HL-60/S4 treated with retinoic acid at 250 ng/mL for 4 days and 3 days (cell line): ENCODE measurements around the gene CASZ1.

Experiments
- in situ Hi-C: fragments of 300-500 bp; cut with MboI; formaldehyde crosslinking; loops from 2 replicates; pipeline ENCODE4 v1.7.0; 2022; ENCODE audit warnings: low sequenced_read_pairs

CASZ1 gene

GRCh38 chr1:10823000-10823401 lies 26.6 kb upstream of the CASZ1 start:
- in situ Hi-C loops: no loop called here

GRCh38 chr1:10821388-10821787 lies 24.9 kb upstream of the CASZ1 start:
- in situ Hi-C loops: no loop called here

GRCh38 chr1:10820422-10820821 lies 24.0 kb upstream of the CASZ1 start:
- in situ Hi-C loops: no loop called here

DNA sequence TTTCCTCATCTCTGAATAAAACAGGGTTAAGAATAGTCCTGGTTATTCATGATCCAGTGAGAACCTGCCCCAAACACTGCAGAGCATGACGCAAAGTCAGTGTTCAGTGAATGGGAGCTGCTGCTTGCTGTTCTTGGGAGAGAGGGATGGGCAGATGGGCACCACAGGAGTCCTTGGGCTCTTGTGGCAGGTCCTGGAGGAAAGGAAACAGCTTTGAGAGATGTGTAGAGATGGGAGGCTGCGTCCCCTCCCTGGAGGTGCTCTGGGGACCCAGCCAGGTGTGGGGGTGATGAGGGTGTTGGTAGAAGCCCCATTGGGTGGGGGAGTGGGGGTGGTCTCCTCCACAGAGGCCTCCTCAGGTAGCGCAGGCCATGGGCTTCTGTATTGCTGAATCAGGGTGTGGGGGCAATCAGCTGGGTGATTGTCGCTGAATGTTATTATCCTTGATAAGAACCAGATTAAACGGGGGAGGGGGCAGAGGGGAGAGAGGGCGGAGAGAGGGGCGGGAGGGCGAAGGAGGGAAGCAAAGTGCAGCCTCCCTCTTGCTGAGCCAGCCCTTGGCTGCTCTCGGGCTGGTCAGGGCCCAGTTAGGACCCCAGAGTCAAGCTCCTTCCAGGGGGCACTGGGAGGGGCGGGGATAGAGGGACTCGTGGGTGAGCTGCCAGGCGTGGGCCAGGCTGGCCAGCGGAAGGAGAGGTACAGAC lies 22.9 kb upstream of the CASZ1 start:
- in situ Hi-C loops: no loop called here

- in situ Hi-C loops: no loop called here
Observed at GRCh38 chr1:10818262-10819197, 22.1 kb upstream of the CASZ1 start.

GRCh38 chr1:10816743-10817369 lies 20.4 kb upstream of the CASZ1 start:
- in situ Hi-C loops: no loop called here

DNA sequence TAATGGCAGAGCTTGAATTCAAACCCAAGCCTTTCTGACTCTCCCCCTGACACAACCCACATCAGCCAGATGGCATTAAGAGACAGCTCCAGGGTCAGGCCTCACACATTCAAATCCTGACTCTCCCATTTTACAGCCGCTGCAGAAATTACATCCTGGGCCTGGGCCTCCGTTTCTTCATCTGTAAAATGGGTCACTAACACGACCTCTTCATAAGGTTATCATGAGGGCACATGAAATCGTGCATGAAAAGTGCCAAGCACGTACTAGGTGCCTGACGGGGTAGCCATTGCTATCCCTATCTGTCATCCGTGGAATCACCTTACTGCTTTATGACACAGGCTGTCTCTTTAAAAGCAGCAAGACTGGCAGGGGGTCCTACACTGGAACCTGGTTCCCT lies 19.8 kb upstream of the CASZ1 start:
- in situ Hi-C loops: no loop called here

- in situ Hi-C loops: no loop called here
Observed at GRCh38 chr1:10815858-10816195, 19.4 kb upstream of the CASZ1 start.

- in situ Hi-C loops: no loop called here
Observed at GRCh38 chr1:10814976-10815857, 18.8 kb upstream of the CASZ1 start.

DNA sequence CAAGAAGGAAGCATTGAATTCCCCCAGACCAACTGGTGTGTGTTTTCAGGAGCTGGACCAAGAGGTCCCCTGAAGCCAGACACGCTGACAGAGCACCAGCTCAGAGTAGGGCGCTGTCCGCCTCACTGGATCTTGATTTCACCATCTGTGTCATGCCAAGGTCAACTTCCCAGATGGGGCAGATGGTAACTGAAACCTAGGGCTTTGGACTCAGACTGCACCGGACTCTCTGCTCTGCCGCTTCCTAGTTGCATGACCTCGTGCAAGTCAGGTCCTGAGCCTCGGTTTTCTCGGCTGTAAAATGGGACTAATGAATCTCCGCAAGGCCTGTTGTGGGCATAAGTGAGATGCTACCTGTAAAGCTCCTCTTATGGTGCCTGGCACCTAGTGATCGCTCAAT lies 17.9 kb upstream of the CASZ1 start:
- in situ Hi-C loops: no loop called here

DNA sequence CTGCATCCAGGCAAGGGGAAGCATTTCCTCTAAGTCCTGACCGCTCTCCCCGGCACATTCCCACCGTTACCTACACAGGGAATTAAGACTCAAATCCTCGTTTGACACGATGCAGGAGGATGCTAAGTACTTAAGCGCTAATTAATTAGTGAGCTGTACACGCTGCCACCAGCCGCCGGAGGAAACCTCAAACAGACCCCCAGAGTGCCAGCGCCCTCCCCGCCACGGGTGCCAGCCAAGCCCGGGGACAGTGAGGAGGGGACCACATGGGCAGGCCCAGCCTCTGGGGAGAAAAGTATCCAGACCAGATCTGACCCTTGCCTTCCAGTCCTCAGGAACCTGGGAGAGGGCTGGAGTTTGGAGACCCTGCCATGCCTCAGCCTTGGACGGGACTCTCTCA lies 17.4 kb upstream of the CASZ1 start:
- in situ Hi-C loops: no loop called here

DNA sequence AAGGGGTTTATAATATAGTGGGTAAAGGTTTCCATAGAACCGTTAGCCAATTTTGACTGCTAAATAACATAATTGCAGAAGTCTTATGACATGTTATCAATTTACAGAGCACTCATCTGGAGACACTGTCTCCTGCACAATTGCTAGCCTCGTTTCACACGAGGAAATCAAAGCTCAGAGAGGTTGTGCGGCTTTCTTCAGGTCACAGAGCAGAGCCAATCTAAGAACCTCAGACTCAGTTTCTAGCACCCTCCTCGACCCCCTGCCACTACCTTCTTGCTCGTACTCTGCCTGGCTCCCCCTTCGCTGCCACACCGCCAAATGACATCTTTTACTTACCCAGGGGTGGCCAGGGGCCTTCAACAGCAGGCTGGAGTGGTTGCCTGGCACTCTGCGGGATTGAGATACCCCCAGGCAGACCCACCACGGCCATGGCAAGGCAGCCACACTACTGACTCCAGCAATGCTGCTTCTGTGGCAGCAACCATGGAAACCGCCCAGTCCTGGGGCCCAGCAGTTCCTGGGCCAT lies 16.0 kb upstream of the CASZ1 start:
- in situ Hi-C loops: no loop called here

DNA sequence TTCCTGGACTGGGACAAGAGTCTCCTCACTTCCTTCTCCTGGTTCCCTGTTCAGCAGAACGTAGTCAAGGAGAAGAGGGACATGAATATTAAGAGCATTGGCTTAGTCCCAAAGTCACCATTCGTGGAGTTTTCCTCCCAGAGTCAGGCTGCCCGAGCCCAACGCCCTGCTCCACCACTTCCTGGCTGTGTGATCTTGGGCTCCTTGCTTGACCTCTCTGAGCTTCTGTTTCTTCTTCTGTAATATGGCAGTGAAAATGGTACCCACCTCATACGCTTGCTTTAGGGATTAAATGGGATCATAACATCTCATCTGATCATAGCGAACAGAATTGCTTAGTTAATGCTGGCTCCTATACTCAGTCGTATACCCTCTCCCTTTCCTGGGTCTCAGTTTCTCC lies 12.0 kb upstream of the CASZ1 start:
- in situ Hi-C loops: no loop called here

DNA sequence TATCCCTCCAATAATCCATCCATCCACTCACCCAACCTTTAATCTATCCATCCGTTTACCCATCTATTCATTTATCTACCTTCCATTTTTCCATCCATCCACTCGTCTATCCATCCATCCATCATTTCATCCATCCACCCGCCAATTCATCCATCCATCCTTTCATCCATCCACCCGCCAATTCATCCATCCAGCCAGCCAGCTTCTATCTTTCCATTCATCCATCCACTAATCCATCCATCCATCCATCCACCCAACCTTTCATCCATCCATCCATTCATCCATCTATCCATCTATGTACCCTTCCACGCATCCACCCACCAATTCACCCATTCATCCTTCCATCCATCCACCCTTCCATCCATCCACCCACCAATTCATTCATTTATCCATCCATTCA lies 10.5 kb upstream of the CASZ1 start:
- in situ Hi-C loops: no loop called here

DNA sequence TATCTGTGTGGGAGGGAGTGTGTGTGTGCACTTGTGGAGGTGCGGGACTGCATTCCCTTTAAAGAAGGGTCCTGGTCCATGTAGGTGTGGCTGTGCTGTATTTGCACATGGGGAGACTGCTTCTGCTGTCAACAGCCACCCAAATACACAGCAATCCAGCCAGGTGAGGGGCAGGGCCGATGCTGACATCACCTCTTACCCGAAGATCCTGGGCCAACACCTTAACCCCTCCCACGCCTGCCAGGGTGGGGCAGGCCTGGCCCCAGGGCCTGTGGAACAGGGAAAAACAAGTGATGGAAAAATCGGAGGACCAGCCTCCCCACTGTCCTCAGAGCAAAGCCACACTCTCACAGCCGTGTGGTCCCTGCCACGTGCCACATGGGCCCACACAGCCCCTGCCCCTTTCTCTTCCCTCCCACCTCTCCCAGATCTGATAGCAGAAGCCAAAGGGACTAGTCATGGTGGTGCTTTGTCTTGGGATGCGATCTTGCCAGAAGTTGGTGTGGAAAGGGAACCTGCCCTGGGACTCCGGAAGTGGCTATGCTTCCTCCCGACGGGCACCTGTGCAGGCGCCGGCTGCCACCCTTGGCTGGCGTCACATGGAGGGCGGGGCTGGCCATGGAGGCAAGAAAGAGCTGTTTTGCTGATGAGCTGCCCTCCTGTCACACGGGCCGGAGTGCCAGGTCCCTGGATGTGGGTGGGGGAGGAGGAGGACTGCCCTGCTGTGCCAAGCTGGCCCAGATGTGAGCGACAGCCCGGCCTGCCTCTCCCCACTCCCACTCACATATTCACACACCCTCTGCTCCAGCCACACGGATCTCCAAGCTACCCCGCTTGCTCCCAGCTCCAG lies 7.8 kb upstream of the CASZ1 start:
- in situ Hi-C loops: no loop called here

DNA sequence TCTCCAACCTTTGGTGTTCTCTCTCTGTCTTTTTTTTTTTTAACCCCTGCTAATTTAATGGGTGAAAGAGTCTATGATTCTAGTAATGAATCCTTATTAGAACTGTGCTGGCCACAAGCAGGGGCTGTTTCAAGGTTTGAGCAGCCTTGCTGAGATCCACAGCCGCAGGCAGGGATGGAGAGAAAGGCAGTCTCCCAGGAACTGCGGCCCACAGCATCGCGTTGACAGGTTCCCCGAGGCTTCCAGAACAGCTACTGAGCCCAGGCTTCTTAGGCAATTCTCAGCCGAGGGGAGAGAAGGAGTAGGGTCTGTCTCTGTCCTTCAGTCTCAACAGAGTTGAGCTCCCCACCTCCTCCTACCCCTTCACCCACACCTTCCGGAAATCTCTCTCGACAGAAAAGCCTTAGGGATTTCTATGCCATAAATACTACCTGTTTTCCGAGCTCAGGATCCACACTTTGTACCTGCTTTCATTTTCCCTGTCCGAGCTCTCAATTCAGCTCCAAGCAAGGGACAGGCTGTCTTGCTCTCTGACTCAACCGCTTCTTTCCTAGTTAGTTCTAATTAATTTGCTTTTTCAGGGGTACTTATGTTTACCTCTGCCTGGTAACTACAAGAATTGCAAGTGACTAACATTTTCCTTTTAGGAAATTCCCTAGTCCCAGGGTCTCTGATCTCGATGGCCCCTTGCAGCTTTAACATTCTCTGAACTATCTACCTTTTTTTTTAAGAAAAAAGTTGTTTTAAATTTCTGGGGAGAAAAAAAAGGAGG lies 6.7 kb upstream of the CASZ1 start:
- in situ Hi-C loops: no loop called here

- in situ Hi-C loops: no loop called here
Observed at GRCh38 chr1:10800778-10801177, 4.3 kb upstream of the CASZ1 start.

GRCh38 chr1:10799726-10800125 lies 3.3 kb upstream of the CASZ1 start:
- in situ Hi-C loops: no loop called here
